Fibroblast of lung (primary cell): ENCODE results near the gene RBMS1. TPM values are rescaled to one million over a fixed set of nuclear protein-coding genes. Genes with fewer than 3 reads are reported as not detected.

Experiments used
- DNase-seq, 2 donors: peaks; one replicate each; pipeline versions ENCODE4 v3.0.0 to v3.0.0-alpha.2; 2010; ENCODE audit warnings: low read depth in 2 of 2
- H2AFZ ChIP-seq: 2 replicates; pipeline ENCODE4 v1.5.1; 2012; ENCODE audit warnings: low read length, control low read depth, inconsistent platforms
- H3K27ac ChIP-seq: 2 replicates; pipeline ENCODE4 v1.5.1; 2011; ENCODE audit warnings: low read length, control low read depth; ENCODE audit not compliant: insufficient read depth
- H3K27me3 ChIP-seq: 2 replicates; pipeline ENCODE4 v1.5.1; 2011; ENCODE audit warnings: mild to moderate bottlenecking, low read length; ENCODE audit not compliant: control insufficient read depth, insufficient read depth
- H3K36me3 ChIP-seq: 2 replicates; pipeline ENCODE4 v1.5.1; 2011; ENCODE audit warnings: low read length; ENCODE audit not compliant: control insufficient read depth, insufficient read depth
- H3K4me1 ChIP-seq: 2 replicates; pipeline ENCODE4 v1.5.1; 2011; ENCODE audit warnings: low read length; ENCODE audit not compliant: control insufficient read depth, insufficient read depth; ENCODE audit errors: extremely low read depth
- H3K4me2 ChIP-seq: 2 replicates; pipeline ENCODE4 v1.5.1; 2011; ENCODE audit warnings: low read length, control low read depth; ENCODE audit not compliant: insufficient read depth; ENCODE audit errors: extremely low read depth
- H3K4me3 ChIP-seq, 4 experiments: fragments of 200-600 bp in 1 of 4; sonication (generic) in 1 of 4; replicated peaks in 1 of 4; 2 replicates each; pipeline ENCODE4 v1.5.1; 2011 to 2016; ENCODE audit warnings: low read length in 4 of 4, low read depth in 3 of 4, mild to moderate bottlenecking in 3 of 4, control low read depth in 2 of 4, inconsistent platforms in 1 of 4, mixed read lengths in 1 of 4; ENCODE audit not compliant: insufficient read depth in 1 of 4; ENCODE audit errors: control extremely low read depth in 1 of 4
- H3K79me2 ChIP-seq: 2 replicates; pipeline ENCODE4 v1.5.1; 2012; ENCODE audit warnings: mild to moderate bottlenecking, low read length, inconsistent platforms; ENCODE audit not compliant: control insufficient read depth, insufficient read depth
- H3K9ac ChIP-seq: 2 replicates; pipeline ENCODE4 v1.5.1; 2011; ENCODE audit warnings: mild to moderate bottlenecking, low read length, control low read depth; ENCODE audit not compliant: insufficient read depth
- H3K9me3 ChIP-seq: 2 replicates; pipeline ENCODE4 v1.5.1; 2012; ENCODE audit warnings: low read depth, low read length; ENCODE audit not compliant: control insufficient read depth, insufficient read depth
- H4K20me1 ChIP-seq: 2 replicates; pipeline ENCODE4 v1.5.1; 2011; ENCODE audit warnings: low read length; ENCODE audit not compliant: control insufficient read depth, insufficient read depth; ENCODE audit errors: extremely low read depth
- CTCF ChIP-seq, 2 donors: IDR thresholded peaks in 1 of 2; conservative IDR thresholded peaks in 1 of 2; 1 replicate in 1 of 2; 2 replicates in 1 of 2; pipeline ENCODE4 v1.5.1; 2011 to 2012; ENCODE audit warnings: low read length in 2 of 2, control low read depth in 1 of 2, inconsistent platforms in 1 of 2, low read depth in 1 of 2, mild to moderate bottlenecking in 1 of 2
- EZH2 ChIP-seq: IDR thresholded peaks from 2 replicates; pipeline ENCODE4 v1.5.1; 2012; ENCODE audit warnings: low read length, control low read depth, mild to moderate bottlenecking; ENCODE audit errors: missing control alignments
- polyA plus RNA-seq, 2 donors: library from polyadenylated mRNA; depleted of rRNA in 1 of 2; stranded (reverse) in 1 of 2; unstranded in 1 of 2; fragments of >200 nt; gene quantifications; 2 replicates each; pipeline ENCODE4 v1.2.1, GENCODE V29; 2011 to 2012; ENCODE audit warnings: missing spikeins in 1 of 2
- total RNA-seq: library from RNA; depleted of rRNA; stranded (reverse); fragments of >200 nt; gene quantifications from 2 replicates; pipeline ENCODE4 v1.2.1, GENCODE V29; 2014

The RBMS1 gene
- total and polyA plus RNA-seq, 2 donors (not counting 1 experiment from before 2014, with no cell fraction given), result 77.3 to 146 TPM

DNA sequence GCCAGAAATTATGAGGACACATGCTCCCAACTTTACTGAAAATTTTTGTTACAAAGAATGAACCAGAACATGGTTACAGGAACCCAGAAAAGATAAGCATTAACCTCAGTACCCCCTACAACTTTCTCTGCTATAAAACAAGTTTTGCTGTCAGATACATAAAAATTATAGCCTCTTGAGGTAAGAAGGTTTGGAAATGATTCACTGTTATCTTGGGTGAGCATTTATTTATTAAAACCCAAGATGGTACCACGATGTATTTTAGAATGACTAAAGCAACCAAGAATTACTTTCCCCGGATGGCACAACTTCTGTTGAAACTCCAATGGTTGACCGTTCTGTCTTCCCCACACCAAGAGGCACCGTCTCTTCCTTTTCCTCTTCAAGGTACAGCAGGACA, 72.9 kb downstream of the RBMS1 start:
- no peak overlapping the region for H3K4me2 ChIP-seq
- H3K9ac ChIP-seq, result no peak overlapping the region
- no peaks in the 10 kb centered on the region for H3K27me3 ChIP-seq
- H3K4me3 ChIP-seq, result no peak overlapping the region
- TF ChIP-seq CTCF (conservative IDR thresholded peaks at IDR 0.05 in 1 of 2, IDR thresholded peaks at IDR 0.05 in 1 of 2; ENCODE audit: low read depth in 1 of 2, low read length in 2 of 2) (no peak), EZH2 (no peak)
- peaks cover 29% of the 10 kb centered on the region for H3K4me1 ChIP-seq
- H3K79me2 ChIP-seq, result peaks cover 22% of the 10 kb centered on the region
- no peaks in the 10 kb centered on the region for H3K36me3 ChIP-seq
- H4K20me1 ChIP-seq, result no peaks in the 10 kb centered on the region
- DNase-seq, result no peak
- H3K27ac ChIP-seq, result peak overlapping the region; percentile 24
- H2AFZ ChIP-seq, result no peak overlapping the region
- no peaks in the 10 kb centered on the region for H3K9me3 ChIP-seq

GRCh38 chr2:160419776-160420505, 73.7 kb downstream of the RBMS1 start:
- no peak for TF ChIP-seq EZH2
- no peak for TF ChIP-seq CTCF (conservative IDR thresholded peaks at IDR 0.05 in 1 of 2, IDR thresholded peaks at IDR 0.05 in 1 of 2; ENCODE audit: low read depth in 1 of 2, low read length in 2 of 2)
- peak overlapping the region; percentile 24 for H3K27ac ChIP-seq
- no peaks in the 10 kb centered on the region for H3K9me3 ChIP-seq
- no peak overlapping the region for H2AFZ ChIP-seq
- no peaks in the 10 kb centered on the region for H3K36me3 ChIP-seq
- H3K27me3 ChIP-seq, result no peaks in the 10 kb centered on the region
- peaks cover 23% of the 10 kb centered on the region for H3K79me2 ChIP-seq
- no peaks in the 10 kb centered on the region for H4K20me1 ChIP-seq
- DNase-seq, result peak; percentile 80 to 88
- no peak overlapping the region for H3K9ac ChIP-seq
- H3K4me2 ChIP-seq, result peak overlapping the region; percentile 20
- H3K4me3 ChIP-seq, result no peak overlapping the region
- H3K4me1 ChIP-seq, result peaks cover 26% of the 10 kb centered on the region

- Histone ChIP-seq H3K27ac (peak overlapping the region; percentile 24), H3K79me2 (peaks cover 21% of the 10 kb centered on the region), H4K20me1 (no peaks in the 10 kb centered on the region), H3K4me2 (no peak overlapping the region), H3K36me3 (no peaks in the 10 kb centered on the region), H3K9ac (no peak overlapping the region), H3K4me1 (peaks cover 26% of the 10 kb centered on the region), H3K4me3 (no peak overlapping the region), H2AFZ (no peak overlapping the region), H3K9me3 (no peaks in the 10 kb centered on the region), H3K27me3 (no peaks in the 10 kb centered on the region)
- TF ChIP-seq EZH2 (no peak), CTCF (conservative IDR thresholded peaks at IDR 0.05 in 1 of 2, IDR thresholded peaks at IDR 0.05 in 1 of 2; ENCODE audit: low read depth in 1 of 2, low read length in 2 of 2) (no peak)
- DNase-seq, result peak in 1 of 2 donors; percentile 60
Observed at GRCh38 chr2:160418853-160419252, 74.8 kb downstream of the RBMS1 start.
